Measurements from ENCODE around the gene CCDC112.

GRCh38 chr5:115342590-115343377 lies 46.3 kb upstream of the CCDC112 start:
- TF ChIP-seq CTCF (conservative IDR thresholded peaks at IDR 0.05; ENCODE audit: low read length) (no peak), EZH2phosphoT487 (IDR thresholded peaks at IDR 0.05; ENCODE audit: borderline replicate concordance, low read depth, low read length) (no peak)
